ENCODE data around the gene MTG2. TPM values are rescaled to one million over a fixed set of nuclear protein-coding genes. Genes with fewer than 3 reads are reported as not detected.

MTG2 gene
- total and polyA plus RNA-seq, 2 experiments from 2014 or later: 11.3 to 11.7 TPM

DNA sequence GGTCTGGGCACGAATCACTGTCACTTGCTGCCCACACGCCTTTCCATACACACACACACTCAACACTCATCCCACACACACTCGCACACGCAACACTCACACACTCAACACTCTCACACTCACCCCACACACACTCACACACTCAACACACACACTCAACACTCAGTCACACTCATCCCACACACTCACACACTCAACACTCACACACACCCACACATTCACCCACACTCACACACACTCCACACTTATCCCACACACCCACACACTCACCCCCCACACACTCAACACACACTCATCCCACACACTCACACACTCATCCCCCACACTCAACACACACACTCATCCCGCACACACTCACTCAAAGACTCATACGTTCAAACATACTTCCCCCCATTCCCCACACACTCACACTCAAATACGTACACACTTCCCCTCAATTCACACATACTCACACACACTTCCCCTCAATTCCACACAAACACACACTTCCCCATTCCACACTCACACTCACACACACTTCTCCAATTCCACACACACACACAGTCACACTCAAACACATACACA, 46.2 kb downstream of the MTG2 start:
- TF ChIP-seq EZH2 (IDR thresholded peaks at IDR 0.05; ENCODE audit: low read depth, unreplicated experiment) (no peak), ZNF331 (CRISPR knock-in tag; IDR thresholded peaks at IDR 0.05; ENCODE audit: low read depth) (no peak), JUNB (IDR thresholded peaks at IDR 0.05; ENCODE audit: unreplicated experiment) (no peak), POLR2AphosphoS5 (IDR thresholded peaks at IDR 0.05; ENCODE audit: low read depth) (no peak)
- TF ChIP-seq, protein P1, sequence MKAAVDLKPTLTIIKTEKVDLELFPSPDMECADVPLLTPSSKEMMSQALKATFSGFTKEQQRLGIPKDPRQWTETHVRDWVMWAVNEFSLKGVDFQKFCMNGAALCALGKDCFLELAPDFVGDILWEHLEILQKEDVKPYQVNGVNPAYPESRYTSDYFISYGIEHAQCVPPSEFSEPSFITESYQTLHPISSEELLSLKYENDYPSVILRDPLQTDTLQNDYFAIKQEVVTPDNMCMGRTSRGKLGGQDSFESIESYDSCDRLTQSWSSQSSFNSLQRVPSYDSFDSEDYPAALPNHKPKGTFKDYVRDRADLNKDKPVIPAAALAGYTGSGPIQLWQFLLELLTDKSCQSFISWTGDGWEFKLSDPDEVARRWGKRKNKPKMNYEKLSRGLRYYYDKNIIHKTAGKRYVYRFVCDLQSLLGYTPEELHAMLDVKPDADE (IDR thresholded peaks at IDR 0.05): no peak
- TF ChIP-seq, protein P2, sequence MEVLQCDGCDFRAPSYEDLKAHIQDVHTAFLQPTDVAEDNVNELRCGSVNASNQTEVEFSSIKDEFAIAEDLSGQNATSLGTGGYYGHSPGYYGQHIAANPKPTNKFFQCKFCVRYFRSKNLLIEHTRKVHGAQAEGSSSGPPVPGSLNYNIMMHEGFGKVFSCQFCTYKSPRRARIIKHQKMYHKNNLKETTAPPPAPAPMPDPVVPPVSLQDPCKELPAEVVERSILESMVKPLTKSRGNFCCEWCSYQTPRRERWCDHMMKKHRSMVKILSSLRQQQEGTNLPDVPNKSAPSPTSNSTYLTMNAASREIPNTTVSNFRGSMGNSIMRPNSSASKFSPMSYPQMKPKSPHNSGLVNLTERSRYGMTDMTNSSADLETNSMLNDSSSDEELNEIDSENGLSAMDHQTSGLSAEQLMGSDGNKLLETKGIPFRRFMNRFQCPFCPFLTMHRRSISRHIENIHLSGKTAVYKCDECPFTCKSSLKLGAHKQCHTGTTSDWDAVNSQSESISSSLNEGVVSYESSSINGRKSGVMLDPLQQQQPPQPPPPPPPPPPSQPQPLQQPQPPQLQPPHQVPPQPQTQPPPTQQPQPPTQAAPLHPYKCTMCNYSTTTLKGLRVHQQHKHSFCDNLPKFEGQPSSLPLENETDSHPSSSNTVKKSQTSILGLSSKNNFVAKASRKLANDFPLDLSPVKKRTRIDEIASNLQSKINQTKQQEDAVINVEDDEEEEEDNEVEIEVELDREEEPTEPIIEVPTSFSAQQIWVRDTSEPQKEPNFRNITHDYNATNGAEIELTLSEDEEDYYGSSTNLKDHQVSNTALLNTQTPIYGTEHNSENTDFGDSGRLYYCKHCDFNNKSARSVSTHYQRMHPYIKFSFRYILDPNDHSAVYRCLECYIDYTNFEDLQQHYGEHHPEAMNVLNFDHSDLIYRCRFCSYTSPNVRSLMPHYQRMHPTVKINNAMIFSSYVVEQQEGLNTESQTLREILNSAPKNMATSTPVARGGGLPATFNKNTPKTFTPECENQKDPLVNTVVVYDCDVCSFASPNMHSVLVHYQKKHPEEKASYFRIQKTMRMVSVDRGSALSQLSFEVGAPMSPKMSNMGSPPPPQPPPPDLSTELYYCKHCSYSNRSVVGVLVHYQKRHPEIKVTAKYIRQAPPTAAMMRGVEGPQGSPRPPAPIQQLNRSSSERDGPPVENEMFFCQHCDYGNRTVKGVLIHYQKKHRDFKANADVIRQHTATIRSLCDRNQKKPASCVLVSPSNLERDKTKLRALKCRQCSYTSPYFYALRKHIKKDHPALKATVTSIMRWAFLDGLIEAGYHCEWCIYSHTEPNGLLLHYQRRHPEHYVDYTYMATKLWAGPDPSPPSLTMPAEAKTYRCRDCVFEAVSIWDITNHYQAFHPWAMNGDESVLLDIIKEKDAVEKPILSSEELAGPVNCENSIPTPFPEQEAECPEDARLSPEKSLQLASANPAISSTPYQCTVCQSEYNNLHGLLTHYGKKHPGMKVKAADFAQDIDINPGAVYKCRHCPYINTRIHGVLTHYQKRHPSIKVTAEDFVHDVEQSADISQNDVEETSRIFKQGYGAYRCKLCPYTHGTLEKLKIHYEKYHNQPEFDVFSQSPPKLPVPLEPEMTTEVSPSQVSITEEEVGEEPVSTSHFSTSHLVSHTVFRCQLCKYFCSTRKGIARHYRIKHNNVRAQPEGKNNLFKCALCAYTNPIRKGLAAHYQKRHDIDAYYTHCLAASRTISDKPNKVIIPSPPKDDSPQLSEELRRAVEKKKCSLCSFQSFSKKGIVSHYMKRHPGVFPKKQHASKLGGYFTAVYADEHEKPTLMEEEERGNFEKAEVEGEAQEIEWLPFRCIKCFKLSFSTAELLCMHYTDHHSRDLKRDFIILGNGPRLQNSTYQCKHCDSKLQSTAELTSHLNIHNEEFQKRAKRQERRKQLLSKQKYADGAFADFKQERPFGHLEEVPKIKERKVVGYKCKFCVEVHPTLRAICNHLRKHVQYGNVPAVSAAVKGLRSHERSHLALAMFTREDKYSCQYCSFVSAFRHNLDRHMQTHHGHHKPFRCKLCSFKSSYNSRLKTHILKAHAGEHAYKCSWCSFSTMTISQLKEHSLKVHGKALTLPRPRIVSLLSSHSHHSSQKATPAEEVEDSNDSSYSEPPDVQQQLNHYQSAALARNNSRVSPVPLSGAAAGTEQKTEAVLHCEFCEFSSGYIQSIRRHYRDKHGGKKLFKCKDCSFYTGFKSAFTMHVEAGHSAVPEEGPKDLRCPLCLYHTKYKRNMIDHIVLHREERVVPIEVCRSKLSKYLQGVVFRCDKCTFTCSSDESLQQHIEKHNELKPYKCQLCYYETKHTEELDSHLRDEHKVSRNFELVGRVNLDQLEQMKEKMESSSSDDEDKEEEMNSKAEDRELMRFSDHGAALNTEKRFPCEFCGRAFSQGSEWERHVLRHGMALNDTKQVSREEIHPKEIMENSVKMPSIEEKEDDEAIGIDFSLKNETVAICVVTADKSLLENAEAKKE (CRISPR knock-in tag; IDR thresholded peaks at IDR 0.05): no peak
- H3K4me1 Mint-ChIP-seq: peaks cover 11% of the 10 kb centered on the region
- Histone ChIP-seq H3K4me2 (no peak overlapping the region), H3K27ac (ENCODE audit: low read depth) (no peak overlapping the region), H3K9me2 (ENCODE audit: insufficient read depth) (no peaks in the 10 kb centered on the region), H3K27me3 (ENCODE audit: insufficient read depth) (no peaks in the 10 kb centered on the region), H3K4me3 (no peak overlapping the region), H4K20me1 (replicated peaks; ENCODE audit: insufficient read depth) (no peaks in the 10 kb centered on the region), H3F3A (replicated peaks; ENCODE audit: low read depth) (no peaks in the 10 kb centered on the region), H3K36me3 (ENCODE audit: insufficient read depth) (no peaks in the 10 kb centered on the region), H2AFZ (no peak overlapping the region), H3K79me2 (replicated peaks; ENCODE audit: insufficient read depth) (no peaks in the 10 kb centered on the region), H3K4me1 (ENCODE audit: insufficient read depth) (no peaks in the 10 kb centered on the region)
- H3K9me3 Mint-ChIP-seq: no peaks in the 10 kb centered on the region
- no peak overlapping the region for H3K27ac Mint-ChIP-seq
- H3K36me3 Mint-ChIP-seq (ENCODE audit: low read depth): no peaks in the 10 kb centered on the region; the same call in 2 of the 3 replicates
- H3K27me3 Mint-ChIP-seq (ENCODE audit: insufficient read depth, low read depth, poor library complexity): peaks cover 2% of the 10 kb centered on the region
- ATAC-seq (no peak), DNase-seq (ENCODE audit: low spot score) (no peak)
- H3K4me3 Mint-ChIP-seq: no peak overlapping the region

All from GM23338 (cell line).